GM13977 (cell line): ENCODE measurements around the gene PTPRM.

Experiments used
- DNase-seq: peaks from one replicate; pipeline ENCODE4 v3.0.0; 2012; ENCODE audit warnings: low spot score
- CTCF ChIP-seq: IDR thresholded peaks from 2 replicates; pipeline ENCODE4 v1.5.1; 2012; ENCODE audit warnings: mild to moderate bottlenecking, control low read depth; ENCODE audit not compliant: insufficient read depth; ENCODE audit errors: extremely low read depth, missing control alignments
- in situ Hi-C: fragments of 300-500 bp; cut with MboI; formaldehyde crosslinking; loops from one replicate; pipeline ENCODE4 v1.12.0; 2022; ENCODE audit warnings: low sequenced_read_pairs, low pct_unique_long_range_greater_than_20kb, mixed read lengths, inconsistent platforms; ENCODE audit not compliant: unreplicated experiment

Gene PTPRM

GRCh38 chr18:8162802-8163201, 595.7 kb downstream of the PTPRM start:
- in situ Hi-C loops: no loop called here
- no peak for TF ChIP-seq CTCF
- DNase-seq: no peak

GRCh38 chr18:8163286-8163959, 596.3 kb downstream of the PTPRM start:
- in situ Hi-C loops: no loop called here
- TF ChIP-seq CTCF: no peak
- no peak for DNase-seq

- TF ChIP-seq CTCF: no peak
- in situ Hi-C loops: no loop called here
- DNase-seq: no peak
Measured at GRCh38 chr18:8165095-8165494, 598.0 kb downstream of the PTPRM start.

- in situ Hi-C loops: no loop called here
- TF ChIP-seq CTCF: no peak
- no peak for DNase-seq
Measured at GRCh38 chr18:8167026-8167425, 599.9 kb downstream of the PTPRM start.

GRCh38 chr18:8167673-8168072, 600.6 kb downstream of the PTPRM start:
- no peak for TF ChIP-seq CTCF
- DNase-seq: no peak
- in situ Hi-C loops: no loop called here

- no peak for DNase-seq
- no peak for TF ChIP-seq CTCF
- in situ Hi-C loops: no loop called here
Measured at GRCh38 chr18:8169722-8170121, 602.6 kb downstream of the PTPRM start.
